Skin of body (tissue), 2 donors: Measurements from ENCODE around the gene ZBTB20. TPM values are rescaled to one million over a fixed set of nuclear protein-coding genes. Genes with fewer than 3 reads are reported as not detected.

Experiments used
- DNase-seq: peaks from one replicate; lab custom pipeline; 2025; lab: John Stamatoyannopoulos, UW
- total RNA-seq: library from RNA; depleted of rRNA; stranded (reverse); fragments of >200 nt; gene quantifications from one replicate; pipeline ENCODE4 v1.2.3, GENCODE V29; 2014

ZBTB20 gene
- total RNA-seq, 1 donor from 2014 or later: 45.8 TPM

DNA sequence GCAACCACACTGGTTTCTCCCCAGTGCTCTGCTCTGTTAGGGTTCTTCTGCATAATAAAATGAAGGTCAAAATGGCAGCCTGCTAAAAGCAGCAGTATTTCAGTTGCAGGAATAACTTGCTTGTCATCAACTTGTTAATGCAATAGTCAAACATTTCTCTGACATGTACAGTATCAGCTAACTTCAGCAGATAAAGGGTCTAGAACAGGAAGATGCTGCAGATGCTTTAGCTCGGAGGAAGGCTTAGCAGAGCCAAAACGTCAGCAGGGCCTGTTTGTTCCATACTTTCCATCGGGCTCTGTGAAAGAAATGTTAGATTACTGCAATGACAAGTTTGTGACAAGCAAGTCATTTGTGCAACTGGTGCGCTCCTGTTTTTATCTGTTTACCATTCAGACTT lies 561.4 kb downstream of the ZBTB20 start:
- no peak for DNase-seq

- DNase-seq: no peak
Observed at GRCh38 chr3:114584734-114585371, 562.2 kb downstream of the ZBTB20 start.

GRCh38 chr3:114582929-114583328 lies 564.2 kb downstream of the ZBTB20 start:
- no peak for DNase-seq

- no peak for DNase-seq
Observed at GRCh38 chr3:114572364-114573062, 574.6 kb downstream of the ZBTB20 start.

DNA sequence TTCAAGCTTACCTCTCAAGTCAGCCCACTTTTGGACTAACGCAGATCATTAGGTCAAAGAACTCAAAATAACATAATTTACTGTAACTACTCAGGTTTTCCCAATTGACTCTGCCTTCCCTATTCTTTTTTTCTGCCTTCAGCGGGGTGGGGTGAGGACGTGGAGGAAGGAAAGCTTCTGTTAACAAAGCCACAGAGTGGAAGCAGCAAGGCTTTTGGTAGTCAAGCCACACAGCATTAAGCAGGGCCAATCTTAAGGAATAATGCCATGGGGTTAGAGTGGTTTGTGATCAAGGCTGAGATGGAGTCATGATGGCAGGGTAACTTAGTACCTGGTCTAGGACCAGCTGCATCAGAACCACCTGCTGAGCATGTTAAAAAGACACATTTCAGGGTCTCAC lies 575.7 kb downstream of the ZBTB20 start:
- no peak for DNase-seq

DNA sequence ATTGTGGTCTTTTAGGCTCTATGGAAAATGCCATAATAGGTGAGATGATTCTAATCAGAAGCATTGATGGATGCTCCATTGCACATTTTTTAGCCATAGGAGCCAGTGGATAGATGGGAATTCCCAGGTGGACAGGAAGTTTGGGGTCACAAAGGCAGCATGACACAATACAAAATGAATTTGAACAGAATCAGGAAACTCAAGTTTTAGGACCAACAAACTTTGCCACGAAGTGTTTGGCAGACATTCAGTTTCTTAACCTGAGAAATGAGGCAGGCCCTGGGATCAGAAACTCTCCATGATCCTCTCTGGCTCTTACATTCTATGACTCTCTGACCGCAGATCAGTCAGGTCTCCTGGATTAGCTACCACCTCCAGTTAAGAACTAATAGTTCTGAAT lies 577.9 kb downstream of the ZBTB20 start:
- DNase-seq: no peak

- no peak for DNase-seq
Observed at GRCh38 chr3:114567771-114568170, 579.3 kb downstream of the ZBTB20 start.

DNA sequence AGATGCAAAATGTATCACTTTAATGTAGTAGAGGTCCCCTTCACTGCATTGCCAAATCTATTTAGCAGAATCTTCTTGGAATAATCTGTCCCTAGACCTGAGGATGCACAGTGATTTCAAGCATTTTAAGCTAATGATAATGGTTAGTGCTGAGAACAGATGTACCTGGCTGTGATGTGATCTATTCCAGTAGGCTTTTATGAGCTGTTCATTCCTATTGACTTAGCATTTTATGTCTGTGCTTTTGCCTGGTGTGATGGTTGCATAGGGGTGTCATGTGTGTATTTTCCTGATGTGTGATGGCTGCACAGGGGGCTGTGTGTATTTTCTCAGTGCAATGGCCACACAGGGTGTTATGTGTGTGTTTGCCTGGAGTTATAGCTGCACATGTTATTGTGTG lies 580.3 kb downstream of the ZBTB20 start:
- DNase-seq: no peak

DNA sequence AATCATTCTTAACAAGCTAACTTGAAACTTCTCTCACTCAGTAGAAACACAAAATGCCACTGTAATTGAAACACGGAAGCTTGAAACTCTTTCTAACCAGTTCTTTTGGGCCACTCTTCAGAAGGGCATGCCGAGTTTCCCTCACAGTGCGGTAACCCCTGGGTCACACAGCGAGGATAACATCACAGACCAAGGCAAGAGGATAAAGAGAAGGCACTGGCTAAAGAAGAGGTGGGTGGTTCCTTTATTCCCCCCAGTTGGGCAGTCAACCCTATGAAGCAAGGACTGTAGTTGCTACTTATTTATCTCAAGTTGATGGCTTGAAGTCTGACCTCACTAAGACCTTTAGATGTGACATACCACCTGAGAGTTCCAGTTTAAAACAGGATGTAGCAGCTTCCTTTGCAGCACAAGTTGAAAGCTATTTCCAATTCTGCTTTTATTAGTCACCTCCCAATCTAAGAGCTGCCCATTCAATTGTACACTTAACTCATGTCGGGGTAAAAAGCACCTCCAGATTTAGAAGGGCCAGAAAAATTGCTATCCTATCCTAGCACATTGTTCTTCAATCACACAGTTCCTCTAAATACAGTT lies 580.8 kb downstream of the ZBTB20 start:
- no peak for DNase-seq

DNA sequence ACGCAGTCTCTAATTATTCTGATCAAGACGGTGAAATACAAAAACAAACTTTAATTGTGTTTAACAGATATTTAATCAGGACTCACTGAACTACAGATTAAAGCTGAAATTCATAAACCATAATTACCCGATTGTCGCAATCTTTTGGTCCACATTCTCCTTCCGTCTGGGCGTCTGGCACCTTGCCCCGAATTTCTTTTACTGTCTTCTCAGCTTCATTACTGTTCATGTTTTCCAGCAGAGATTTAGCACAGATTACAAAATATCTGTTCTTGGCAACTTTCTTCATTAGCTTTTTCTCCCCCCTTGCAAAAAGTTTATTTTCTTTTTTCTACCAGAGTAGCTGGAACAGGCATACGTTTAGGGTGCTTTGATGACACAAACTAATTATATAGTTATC lies 581.9 kb downstream of the ZBTB20 start:
- DNase-seq: no peak

DNA sequence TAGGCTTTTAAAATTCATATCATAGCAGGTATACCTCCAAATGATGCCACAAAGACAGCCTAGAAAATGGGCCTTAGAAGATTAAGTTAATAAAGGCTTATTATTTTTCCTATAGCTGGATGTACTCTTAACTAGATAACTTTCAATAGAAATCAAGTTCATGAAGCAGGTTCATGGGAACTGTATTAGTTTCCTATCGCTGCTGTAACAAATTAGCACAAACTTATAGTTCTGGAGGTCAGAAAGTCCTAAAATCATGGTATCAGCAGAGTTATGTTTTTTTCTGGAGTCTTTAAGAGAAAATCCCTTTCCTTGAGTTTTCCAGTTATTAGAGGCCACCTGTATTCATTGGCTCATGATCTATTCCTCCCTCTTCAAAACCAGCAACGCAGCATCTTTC lies 583.4 kb downstream of the ZBTB20 start:
- no peak for DNase-seq

DNA sequence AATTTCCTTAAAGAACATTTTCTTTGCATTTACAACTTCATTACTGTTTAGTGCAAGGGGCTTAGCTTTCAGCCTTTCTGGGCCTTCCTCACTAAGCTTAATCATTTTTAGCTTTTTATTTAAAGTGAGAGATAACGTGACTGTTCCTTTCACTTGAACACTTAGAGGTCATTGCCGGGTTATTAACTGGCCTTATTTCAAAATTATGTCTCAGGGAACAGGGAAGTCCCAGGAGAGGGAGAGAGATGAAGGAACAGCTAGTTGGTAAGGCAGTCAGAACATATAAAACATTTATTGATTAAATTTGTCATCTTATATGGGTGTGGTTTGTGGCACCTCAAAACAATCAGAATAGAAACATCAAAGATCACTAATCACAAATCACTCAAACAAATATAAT lies 584.5 kb downstream of the ZBTB20 start:
- DNase-seq: no peak

DNA sequence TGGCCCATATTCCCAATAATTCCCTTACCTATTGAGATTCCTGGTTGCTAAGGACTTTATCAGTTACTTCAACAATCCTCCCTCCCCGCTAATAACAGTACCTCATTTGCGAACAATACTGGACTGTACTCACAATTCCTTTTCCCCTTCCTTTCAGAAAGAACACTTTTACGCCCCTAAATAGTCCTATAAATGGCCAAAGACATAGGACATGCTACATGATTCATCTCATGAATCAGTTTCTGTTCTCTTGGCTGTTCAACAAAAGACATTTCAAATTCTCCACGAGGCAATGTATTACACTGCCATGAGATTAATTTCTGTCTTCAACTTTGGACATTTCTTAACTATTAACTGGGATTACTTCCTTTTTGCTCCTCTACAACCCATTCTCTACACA lies 588.8 kb downstream of the ZBTB20 start:
- no peak for DNase-seq

DNA sequence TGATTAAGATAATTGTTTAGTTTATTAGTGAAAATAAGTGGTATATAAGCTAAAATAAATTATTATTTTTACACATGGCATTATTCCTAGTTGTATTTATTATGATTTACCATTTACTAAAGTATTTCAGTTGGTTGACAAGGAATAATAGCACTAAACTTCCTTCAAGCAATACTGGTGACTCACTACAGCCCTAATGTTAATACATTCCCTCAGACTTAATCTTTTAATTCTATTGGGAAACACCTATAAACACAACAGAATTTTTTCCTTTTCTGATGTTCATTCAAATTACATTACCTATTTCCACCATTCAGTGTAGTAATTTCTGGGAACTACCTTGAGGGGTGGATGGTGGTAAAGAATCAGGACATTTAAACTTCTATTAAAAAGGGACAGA lies 589.3 kb downstream of the ZBTB20 start:
- DNase-seq: no peak

DNA sequence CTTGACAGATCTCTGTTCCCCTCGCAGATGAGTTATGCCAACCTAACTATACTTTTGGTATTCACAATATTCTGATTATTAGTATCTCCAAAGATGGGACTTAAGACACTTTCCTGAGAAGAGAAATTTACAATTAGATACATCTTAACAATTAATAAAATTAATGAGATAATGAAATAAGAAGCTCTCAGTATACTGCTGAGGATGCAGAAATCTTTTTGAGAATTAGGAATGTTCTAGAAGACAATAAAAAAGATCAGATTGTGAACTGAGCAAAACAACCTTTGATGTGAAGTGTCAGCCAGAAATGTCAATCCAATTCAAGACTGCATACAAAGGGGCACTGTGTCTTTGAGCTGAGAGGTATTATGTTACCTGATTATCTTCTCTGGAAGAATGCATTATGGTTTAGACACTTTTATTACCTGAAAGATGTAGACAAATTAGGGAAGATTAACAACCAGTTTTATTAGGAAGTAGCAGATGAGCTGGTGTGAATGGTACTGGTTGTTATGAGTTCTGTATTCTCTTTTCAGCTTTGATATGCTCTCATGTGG lies 590.4 kb downstream of the ZBTB20 start:
- no peak for DNase-seq

DNA sequence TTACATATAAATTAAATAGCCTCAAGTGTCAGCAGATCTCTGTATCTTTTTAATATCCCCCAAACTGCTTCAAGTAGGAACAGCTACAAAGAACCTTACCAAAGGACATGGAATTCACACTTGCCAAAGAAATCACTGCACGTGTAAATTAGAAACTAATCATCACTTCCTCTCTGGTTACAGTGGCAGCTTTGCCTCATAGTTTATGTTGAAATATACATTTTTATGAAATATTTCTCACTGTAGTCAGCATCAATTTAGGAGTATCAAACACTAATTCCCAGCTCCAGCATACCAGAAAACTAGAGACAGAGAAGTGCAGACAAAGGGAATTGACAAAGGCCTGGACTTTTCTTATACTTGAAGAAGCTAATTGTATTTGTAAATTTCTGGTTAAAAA lies 592.4 kb downstream of the ZBTB20 start:
- DNase-seq: no peak

- DNase-seq: no peak
Observed at GRCh38 chr3:114553949-114554593, 593.0 kb downstream of the ZBTB20 start.

DNA sequence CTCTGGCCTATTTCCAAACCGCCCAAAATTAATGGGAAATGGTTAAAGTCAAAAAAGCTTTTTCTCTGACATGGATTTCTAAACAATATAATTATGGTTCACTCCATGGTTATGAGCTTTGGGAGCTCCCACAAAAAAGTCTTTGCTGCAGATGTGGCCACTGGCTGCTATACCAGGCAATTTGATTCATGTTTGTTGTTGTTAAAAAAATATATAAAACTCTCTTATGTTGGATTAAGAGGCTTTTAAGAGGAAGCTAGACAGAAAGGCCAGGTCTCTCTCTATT lies 594.6 kb downstream of the ZBTB20 start:
- no peak for DNase-seq

DNA sequence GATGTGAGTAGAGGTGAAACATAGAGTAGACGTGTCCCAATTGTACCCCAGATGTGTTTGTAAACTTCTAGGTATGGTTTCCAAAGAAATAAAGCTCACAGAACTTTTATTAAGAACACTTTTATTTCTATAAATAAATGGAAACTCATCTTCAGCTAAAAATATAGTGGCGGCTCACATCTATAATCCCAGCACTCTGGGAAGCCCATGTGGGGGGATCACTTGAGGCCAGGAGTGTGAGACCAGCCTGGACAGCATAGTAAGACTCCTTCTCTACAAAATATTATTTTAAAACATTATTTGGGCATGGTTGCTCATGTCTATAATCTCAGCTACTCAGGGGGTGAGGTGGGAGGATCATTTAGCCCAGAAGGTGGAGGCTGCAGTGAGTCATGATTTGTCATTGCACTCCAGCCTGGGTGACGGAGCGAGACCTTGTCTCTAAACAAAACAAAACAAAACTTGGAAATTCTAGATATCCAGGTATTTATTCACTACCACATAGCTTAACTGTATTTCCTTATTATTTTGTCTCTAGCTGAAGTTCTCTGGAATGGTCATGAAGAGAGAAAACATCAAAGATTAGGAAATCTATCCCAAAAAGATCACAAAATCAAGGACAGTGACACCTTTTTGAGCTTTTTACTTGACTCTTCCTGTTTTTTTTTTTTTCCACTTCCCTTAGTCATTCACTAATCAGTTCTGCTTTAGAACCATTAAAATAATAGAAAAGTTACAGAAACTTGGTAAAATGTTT lies 595.1 kb downstream of the ZBTB20 start:
- no peak for DNase-seq

DNA sequence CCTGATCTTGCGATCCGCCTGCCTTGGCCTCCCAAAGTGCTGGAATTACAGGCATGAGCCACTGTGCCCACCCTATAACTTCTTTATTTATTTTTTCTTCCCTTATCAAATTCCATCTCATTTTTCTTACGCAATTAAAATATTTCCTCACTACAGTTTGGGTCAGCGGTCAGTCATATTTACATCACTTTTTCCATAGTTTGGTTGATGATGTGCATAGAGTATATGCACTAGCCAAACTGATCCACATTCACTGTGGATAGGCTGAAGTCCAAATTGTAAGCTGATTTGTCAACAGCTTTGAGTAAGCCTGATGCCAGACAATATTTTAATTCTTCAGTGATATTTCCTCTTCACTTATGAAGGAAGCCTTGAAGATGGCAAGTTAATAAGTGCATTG lies 596.9 kb downstream of the ZBTB20 start:
- DNase-seq: no peak

DNA sequence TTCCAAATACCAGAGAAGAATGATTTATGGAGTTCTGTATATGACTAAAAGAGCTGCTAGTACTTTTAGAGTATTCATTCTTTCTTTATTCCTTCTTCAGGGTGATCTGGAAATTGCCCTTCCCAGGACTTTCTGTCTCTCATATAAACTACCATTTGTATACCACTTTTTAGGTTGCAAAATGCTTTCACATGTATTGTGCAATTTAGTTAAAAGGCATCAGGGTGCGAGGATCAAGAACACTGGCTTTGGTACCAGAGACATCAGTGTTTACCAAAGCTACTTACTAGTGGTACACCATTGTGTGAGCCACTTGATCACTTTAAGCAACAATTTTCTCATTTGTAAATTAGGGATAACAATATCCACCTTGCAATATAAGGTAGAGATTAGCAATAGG lies 601.9 kb downstream of the ZBTB20 start:
- no peak for DNase-seq

- DNase-seq: no peak
Observed at GRCh38 chr3:114542359-114542758, 604.7 kb downstream of the ZBTB20 start.
